ENCODE measurements around the gene FAM83F. TPM values are rescaled to one million over a fixed set of nuclear protein-coding genes. Genes with fewer than 3 reads are reported as not detected.

Gene FAM83F
- total and polyA plus RNA-seq, 9 donors, result 0.12 to 3.4 (median 0.66) TPM

DNA sequence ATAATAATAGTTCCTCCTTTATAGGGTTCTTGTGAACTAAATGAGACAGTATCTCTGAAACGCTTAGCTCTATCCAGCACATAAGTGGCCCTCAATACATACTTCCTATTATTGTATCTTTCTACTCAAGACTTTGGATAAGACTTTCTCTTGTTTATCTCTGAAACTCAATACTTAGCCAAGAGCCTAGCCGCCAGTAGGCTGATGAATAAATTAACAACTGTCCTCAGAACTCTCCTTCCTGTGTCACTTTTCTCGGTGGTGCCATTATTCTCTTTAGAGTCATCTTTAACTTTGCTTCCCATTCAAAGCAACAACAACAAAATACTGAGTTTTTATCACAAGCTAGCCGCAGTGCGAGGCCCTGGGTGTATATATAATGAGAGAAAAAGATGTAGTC lies 86.9 kb downstream of the FAM83F start:
- H3K36me3 ChIP-seq, result no peaks in the 10 kb centered on the region
- H3K27me3 ChIP-seq, result no peaks in the 10 kb centered on the region
- intact Hi-C loops (cut with DNase I), result no loop called here
- H3K4me1 ChIP-seq (ENCODE audit: insufficient read depth), result peaks cover 10% of the 10 kb centered on the region
- H3K27ac ChIP-seq, result no peak overlapping the region
- no peak overlapping the region for H3K4me3 ChIP-seq
- DNase-seq, result no peak
- TF ChIP-seq POLR2A (IDR thresholded peaks at IDR 0.05) (no peak), EP300 (IDR thresholded peaks at IDR 0.05) (no peak)
- TF ChIP-seq, protein P1, sequence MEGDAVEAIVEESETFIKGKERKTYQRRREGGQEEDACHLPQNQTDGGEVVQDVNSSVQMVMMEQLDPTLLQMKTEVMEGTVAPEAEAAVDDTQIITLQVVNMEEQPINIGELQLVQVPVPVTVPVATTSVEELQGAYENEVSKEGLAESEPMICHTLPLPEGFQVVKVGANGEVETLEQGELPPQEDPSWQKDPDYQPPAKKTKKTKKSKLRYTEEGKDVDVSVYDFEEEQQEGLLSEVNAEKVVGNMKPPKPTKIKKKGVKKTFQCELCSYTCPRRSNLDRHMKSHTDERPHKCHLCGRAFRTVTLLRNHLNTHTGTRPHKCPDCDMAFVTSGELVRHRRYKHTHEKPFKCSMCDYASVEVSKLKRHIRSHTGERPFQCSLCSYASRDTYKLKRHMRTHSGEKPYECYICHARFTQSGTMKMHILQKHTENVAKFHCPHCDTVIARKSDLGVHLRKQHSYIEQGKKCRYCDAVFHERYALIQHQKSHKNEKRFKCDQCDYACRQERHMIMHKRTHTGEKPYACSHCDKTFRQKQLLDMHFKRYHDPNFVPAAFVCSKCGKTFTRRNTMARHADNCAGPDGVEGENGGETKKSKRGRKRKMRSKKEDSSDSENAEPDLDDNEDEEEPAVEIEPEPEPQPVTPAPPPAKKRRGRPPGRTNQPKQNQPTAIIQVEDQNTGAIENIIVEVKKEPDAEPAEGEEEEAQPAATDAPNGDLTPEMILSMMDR (IDR thresholded peaks at IDR 0.05), result no peak
- no peaks in the 10 kb centered on the region for H3K9me3 ChIP-seq
- 81 to 88% (median 82%) methylated on average over 5 of the region's 5 CpGs for WGBS, 3 donors

DNA sequence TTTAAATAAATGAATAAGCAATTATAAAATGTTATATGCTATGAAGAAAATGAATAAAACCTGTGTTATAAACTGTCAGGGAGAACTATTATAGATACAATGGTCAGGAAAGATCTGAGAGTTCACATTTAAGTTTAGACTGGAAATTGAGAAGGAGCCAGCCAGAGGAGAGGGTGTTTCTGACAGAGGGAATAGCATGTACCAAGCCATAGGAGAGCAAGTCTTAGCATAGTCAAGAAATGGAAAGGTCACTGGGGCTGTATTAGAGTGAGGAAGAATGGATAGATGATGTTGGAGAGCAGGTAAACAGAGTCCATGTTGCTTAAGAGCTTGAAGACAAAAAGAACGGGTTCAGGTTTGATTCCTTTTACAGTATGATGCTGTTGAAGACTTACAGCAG lies 87.4 kb downstream of the FAM83F start:
- no peak for DNase-seq
- Histone ChIP-seq H3K4me3 (no peak overlapping the region), H3K27me3 (no peaks in the 10 kb centered on the region), H3K36me3 (no peaks in the 10 kb centered on the region), H3K4me1 (ENCODE audit: insufficient read depth) (peaks cover 7% of the 10 kb centered on the region), H3K27ac (no peak overlapping the region), H3K9me3 (no peaks in the 10 kb centered on the region)
- TF ChIP-seq, protein P1 (IDR thresholded peaks at IDR 0.05), result no peak
- TF ChIP-seq EP300 (IDR thresholded peaks at IDR 0.05) (no peak), POLR2A (IDR thresholded peaks at IDR 0.05) (no peak)
- intact Hi-C loops (cut with DNase I), result no loop called here
- 78 to 89% (median 86%) methylated on average over 1 of the region's 1 CpG for WGBS, 3 donors

DNA sequence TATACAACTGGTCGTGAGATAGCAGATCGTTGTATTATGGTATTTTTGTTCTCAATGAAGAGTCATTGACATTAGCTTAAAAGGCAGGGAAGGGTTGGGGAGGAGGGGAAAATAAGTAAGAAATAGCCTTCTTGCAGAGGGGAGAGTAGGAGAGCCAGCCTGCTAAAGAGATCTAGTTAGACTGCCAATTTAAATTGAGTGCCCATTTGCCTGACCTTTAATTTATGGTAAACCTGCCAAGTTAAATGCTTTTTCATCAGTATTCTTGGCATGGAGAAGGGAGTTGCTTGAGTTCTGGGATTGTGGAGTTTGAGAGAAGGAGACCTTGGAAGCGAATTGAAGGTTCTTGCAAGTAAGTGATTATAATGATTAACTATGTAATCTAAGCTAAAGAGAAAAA lies 89.0 kb downstream of the FAM83F start:
- H3K4me3 ChIP-seq, result no peak overlapping the region
- no peaks in the 10 kb centered on the region for H3K27me3 ChIP-seq
- no peak for DNase-seq
- peaks cover 10% of the 10 kb centered on the region for H3K4me1 ChIP-seq (ENCODE audit: insufficient read depth)
- 83 to 90% (median 89%) methylated on average over 3 of the region's 3 CpGs for WGBS, 3 donors
- no peaks in the 10 kb centered on the region for H3K36me3 ChIP-seq
- intact Hi-C loops (cut with DNase I), result no loop called here
- no peaks in the 10 kb centered on the region for H3K9me3 ChIP-seq
- TF ChIP-seq EP300 (IDR thresholded peaks at IDR 0.05) (no peak), POLR2A (IDR thresholded peaks at IDR 0.05) (no peak)
- TF ChIP-seq, protein P1 (IDR thresholded peaks at IDR 0.05), result no peak
- H3K27ac ChIP-seq, result no peak overlapping the region

DNA sequence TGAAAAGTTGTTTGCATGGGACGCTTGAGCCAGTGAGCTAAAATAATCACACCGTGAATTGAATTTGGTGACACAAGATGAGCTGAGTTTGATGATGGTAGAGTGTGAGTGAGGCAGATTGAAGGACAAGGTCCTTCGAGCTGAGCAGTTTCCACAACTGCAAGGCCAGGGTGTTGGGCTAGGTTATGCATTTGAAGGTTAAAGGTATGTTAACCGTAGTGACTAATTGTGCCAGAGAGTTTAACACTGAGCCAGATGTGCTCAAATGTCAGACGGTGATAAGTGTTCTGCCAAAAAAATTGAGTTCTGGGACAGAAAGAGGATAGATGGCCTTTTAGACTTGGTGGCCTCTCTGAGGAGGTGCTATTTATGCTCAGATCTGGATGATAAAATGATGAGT lies 89.5 kb downstream of the FAM83F start:
- WGBS, 3 donors, result 88 to 94% (median 94%) methylated on average over 5 of the region's 5 CpGs
- no peak for DNase-seq
- intact Hi-C loops (cut with DNase I), result no loop called here

More for the DNA sequence above, 89.5 kb downstream of the FAM83F start:
- no peak overlapping the region for H3K4me3 ChIP-seq
- TF ChIP-seq POLR2A (IDR thresholded peaks at IDR 0.05), result no peak
- TF ChIP-seq, protein P1 (IDR thresholded peaks at IDR 0.05), result no peak
- TF ChIP-seq EP300 (IDR thresholded peaks at IDR 0.05), result no peak
- H3K27ac ChIP-seq, result no peak overlapping the region
- no peaks in the 10 kb centered on the region for H3K27me3 ChIP-seq
- peaks cover 10% of the 10 kb centered on the region for H3K4me1 ChIP-seq (ENCODE audit: insufficient read depth)
- H3K36me3 ChIP-seq, result no peaks in the 10 kb centered on the region
- H3K9me3 ChIP-seq, result no peaks in the 10 kb centered on the region

Data from ovary (tissue), 9 donors.